Measurements from ENCODE around the gene PTPRQ. TPM values are rescaled to one million over a fixed set of nuclear protein-coding genes. Genes with fewer than 3 reads are reported as not detected.

PTPRQ gene
- total and polyA plus RNA-seq, 2 of the 8 experiments (the other 6 are each of a cell fraction or from before 2014, with no cell fraction given), result not detected

GRCh38 chr12:80539029-80539428, 95.0 kb downstream of the PTPRQ start:
- Histone ChIP-seq H3K4me1 (replicated peaks in 1 of 4; ENCODE audit: control insufficient read depth in 3 of 4, insufficient read depth in 4 of 4, low read length in 3 of 4) (peaks cover 0 to 4% (median 0%) of the 10 kb centered on the region in 4 experiments; a peak in 1 of 7 replicates), H4K20me1 (replicated peaks in 1 of 2; ENCODE audit: control insufficient read depth in 1 of 2, insufficient read depth in 2 of 2, low read length in 2 of 2) (no peaks in the 10 kb centered on the region), H3K79me1 (ENCODE audit: low read depth, low read length) (no peaks in the 10 kb centered on the region), H3K4ac (replicated peaks; ENCODE audit: insufficient read length, low read depth, low read length) (no peak overlapping the region), H3K4me3 (ENCODE audit: extremely low read depth in 1 of 4, insufficient read depth in 2 of 4, low read depth in 3 of 4, low read length in 4 of 4) (no peak overlapping the region), H3K9ac (replicated peaks in 1 of 4; ENCODE audit: extremely low read depth in 1 of 4, low read depth in 3 of 4, low read length in 3 of 4) (no peak overlapping the region), H3K27ac (ENCODE audit: low read depth, low read length) (no peak overlapping the region), H4K5ac (ENCODE audit: insufficient read length, low read depth, low read length) (no peak overlapping the region), H4K8ac (ENCODE audit: extremely low read depth, insufficient read depth, low read length) (no peak overlapping the region), H3K4me2 (ENCODE audit: insufficient read depth in 1 of 2, low read depth in 2 of 2, low read length in 2 of 2) (peak overlapping the region in 1 of 2 experiments; percentile 24; a peak in 1 of 4 replicates), H3K14ac (ENCODE audit: insufficient read length) (no peak overlapping the region), H2BK12ac (ENCODE audit: low read depth, low read length) (no peak overlapping the region), H2BK120ac (replicated peaks; ENCODE audit: low read depth, low read length) (no peak overlapping the region), H3K23me2 (ENCODE audit: low read depth, low read length) (no peaks in the 10 kb centered on the region), H3K56ac (replicated peaks; ENCODE audit: insufficient read length, low read depth, low read length) (no peak overlapping the region), H2BK5ac (ENCODE audit: low read depth, low read length) (no peak overlapping the region), H3K23ac (ENCODE audit: insufficient read length) (no peak overlapping the region), H4K91ac (replicated peaks; ENCODE audit: insufficient read length, low read length) (no peak overlapping the region), H3K9me3 (ENCODE audit: insufficient read depth in 2 of 2, low read depth in 1 of 2, low read length in 1 of 2) (no peaks in the 10 kb centered on the region), H3K18ac (ENCODE audit: extremely low read depth, low read length) (no peak overlapping the region), H3K79me2 (ENCODE audit: control insufficient read depth in 1 of 2, insufficient read depth in 2 of 2, low read length in 2 of 2) (no peaks in the 10 kb centered on the region), H3K36me3 (ENCODE audit: control insufficient read depth in 2 of 4, insufficient read depth in 4 of 4, low read length in 3 of 4) (no peaks in the 10 kb centered on the region), H2BK20ac (ENCODE audit: low read length) (no peak overlapping the region), H2AFZ (ENCODE audit: low read length) (no peak overlapping the region), H2AK5ac (ENCODE audit: low read depth, low read length) (no peak overlapping the region), H2BK15ac (ENCODE audit: low read length) (no peak overlapping the region), H3K27me3 (replicated peaks in 1 of 4; ENCODE audit: control insufficient read depth in 3 of 4, extremely low read depth in 1 of 4, insufficient read depth in 3 of 4, low read length in 3 of 4) (no peaks in the 10 kb centered on the region)
- no peak for DNase-seq (ENCODE audit: low read depth in 1 of 2, low spot score in 2 of 2)
- FAIRE-seq, result no peak
- ChIA-PET CTCF (ENCODE audit: partially characterized antibody) (interaction anchor here (0.8 kb wide), 1 partner anchor 32 kb away, joined by 3 read pairs; no protein-coding TSS in a partner anchor), POLR2A (ENCODE audit: partially characterized antibody) (no interaction called here)
- WGBS, 2 experiments (ENCODE audit: extremely low coverage in 1 of 2, insufficient coverage in 1 of 2, insufficient read length in 1 of 2, insufficient replicate concordance in 2 of 2, low coverage in 1 of 2, low lambda C conversion rate in 2 of 2, missing lambda C conversion rate in 1 of 2), result 31% methylated on average over 2 of the region's 2 CpGs; no CpG with 5 or more reads in 1 of the 2 experiments

Data from H1 (cell line).